H1 (cell line): ENCODE results near the gene ZNRF2. TPM values are rescaled to one million over a fixed set of nuclear protein-coding genes. Genes with fewer than 3 reads are reported as not detected.

Source experiments
- CTCF ChIA-PET: fragments of 300-600 bp; sonication (Branson Sonifier 250); formaldehyde crosslinking; loops from one replicate; lab custom pipeline; 2021; ENCODE audit not compliant: partially characterized antibody; lab: Charles Lee
- POLR2A ChIA-PET: fragments of 300-600 bp; sonication (Branson Sonifier 250); formaldehyde crosslinking; loops from one replicate; lab custom pipeline; 2021; ENCODE audit warnings: inconsistent platforms; ENCODE audit not compliant: partially characterized antibody; lab: Charles Lee
- DNase-seq, 2 experiments: peaks; one replicate each; pipeline versions ENCODE4 v3.0.0 to v3.0.0-alpha.2; 2010 to 2022; ENCODE audit warnings: low spot score in 2 of 2, low read depth in 1 of 2, mixed read lengths in 1 of 2
- FAIRE-seq: peaks from 2 replicates; lab custom pipeline; 2011; peaks lifted over from hg19 to GRCh38; lab: Jason Lieb, UNC
- H2AFZ ChIP-seq: 2 replicates; pipeline ENCODE4 v1.8.1; 2012; ENCODE audit warnings: low read length, inconsistent platforms
- H2AK5ac ChIP-seq: 2 replicates; pipeline ENCODE4 v1.6.1; 2013; ENCODE audit warnings: low read depth, low read length
- H2BK120ac ChIP-seq: replicated peaks from 2 replicates; pipeline ENCODE3; 2013; ENCODE audit warnings: low read depth, low read length, inconsistent platforms
- H2BK12ac ChIP-seq: 2 replicates; pipeline ENCODE4 v1.6.1; 2013; ENCODE audit warnings: low read depth, low read length
- H2BK15ac ChIP-seq: 2 replicates; pipeline ENCODE4 v1.6.1; 2013; ENCODE audit warnings: low read length
- H2BK20ac ChIP-seq: 2 replicates; pipeline ENCODE4 v1.6.1; 2013; ENCODE audit warnings: low read length
- H2BK5ac ChIP-seq: 2 replicates; pipeline ENCODE4 v1.6.1; 2013; ENCODE audit warnings: low read depth, low read length
- H3K14ac ChIP-seq: 2 replicates; pipeline ENCODE4 v1.6.1; 2013; ENCODE audit warnings: inconsistent platforms; ENCODE audit not compliant: insufficient read length
- H3K18ac ChIP-seq: 2 replicates; pipeline ENCODE4 v1.6.1; 2013; ENCODE audit warnings: low read length; ENCODE audit errors: extremely low read depth
- H3K23ac ChIP-seq: 2 replicates; pipeline ENCODE4 v1.6.1; 2013; ENCODE audit warnings: inconsistent platforms; ENCODE audit not compliant: insufficient read length
- H3K23me2 ChIP-seq: 2 replicates; pipeline ENCODE4 v1.6.1; 2013; ENCODE audit warnings: low read depth, low read length
- H3K27ac ChIP-seq: 2 replicates; pipeline ENCODE4 v1.6.1; 2011; ENCODE audit warnings: low read depth, low read length, inconsistent platforms
- H3K27me3 ChIP-seq, 4 experiments: replicated peaks in 1 of 4; 1 replicate in 1 of 4; 2 replicates in 3 of 4; pipeline versions ENCODE4 v1.6.1 to v1.8.1; 2011 to 2013; ENCODE audit warnings: low read length in 3 of 4, mild to moderate bottlenecking in 3 of 4, inconsistent platforms in 2 of 4, mixed read lengths in 2 of 4, moderate library complexity in 1 of 4; ENCODE audit not compliant: control insufficient read depth in 3 of 4, insufficient read depth in 3 of 4; ENCODE audit errors: extremely low read depth in 1 of 4
- H3K36me3 ChIP-seq, 4 experiments: 2 replicates each; pipeline versions ENCODE4 v1.6.1 to v1.8.1; 2011 to 2013; ENCODE audit warnings: mild to moderate bottlenecking in 4 of 4, low read length in 3 of 4, moderate library complexity in 2 of 4, control low read depth in 1 of 4, inconsistent platforms in 1 of 4; ENCODE audit not compliant: insufficient read depth in 4 of 4, control insufficient read depth in 2 of 4
- H3K4ac ChIP-seq: replicated peaks from 2 replicates; pipeline ENCODE3; 2013; ENCODE audit warnings: low read length, low read depth, mixed read lengths, inconsistent platforms; ENCODE audit not compliant: insufficient read length
- H3K4me1 ChIP-seq, 4 experiments: replicated peaks in 1 of 4; 1 replicate in 1 of 4; 2 replicates in 3 of 4; pipeline versions ENCODE4 v1.6.1 to v1.8.1; 2011 to 2013; ENCODE audit warnings: low read length in 3 of 4, inconsistent platforms in 2 of 4, mixed read lengths in 1 of 4; ENCODE audit not compliant: insufficient read depth in 4 of 4, control insufficient read depth in 3 of 4
- H3K4me2 ChIP-seq, 2 experiments: 2 replicates each; pipeline versions ENCODE4 v1.6.1 to v1.8.1; 2011 to 2013; ENCODE audit warnings: low read depth in 2 of 2, low read length in 2 of 2, control low read depth in 1 of 2, inconsistent platforms in 1 of 2, mild to moderate bottlenecking in 1 of 2; ENCODE audit not compliant: insufficient read depth in 1 of 2
- H3K4me3 ChIP-seq, 4 experiments: fragments of 200-600, 300-600 bp in 1 of 4; sonication (generic), shearing (Covaris generic), sonication (Bioruptor Twin) in 1 of 4; 2 replicates each; pipeline versions ENCODE4 v1.5.1 to v1.8.1; 2011 to 2016; ENCODE audit warnings: low read length in 4 of 4, low read depth in 3 of 4, control low read depth in 2 of 4, inconsistent platforms in 2 of 4, mild to moderate bottlenecking in 2 of 4, mixed read lengths in 1 of 4, moderate library complexity in 1 of 4; ENCODE audit not compliant: insufficient read depth in 2 of 4; ENCODE audit errors: extremely low read depth in 1 of 4
- H3K56ac ChIP-seq: replicated peaks from 2 replicates; pipeline ENCODE3; 2013; ENCODE audit warnings: low read depth, mild to moderate bottlenecking, mixed read lengths, low read length, inconsistent platforms; ENCODE audit not compliant: insufficient read length
- H3K79me1 ChIP-seq: 2 replicates; pipeline ENCODE4 v1.6.1; 2013; ENCODE audit warnings: low read depth, low read length, control low read depth
- H3K79me2 ChIP-seq, 2 experiments: 2 replicates each; pipeline versions ENCODE4 v1.6.1 to v1.8.1; 2012 to 2013; ENCODE audit warnings: low read length in 2 of 2, mild to moderate bottlenecking in 2 of 2, inconsistent platforms in 1 of 2; ENCODE audit not compliant: insufficient read depth in 2 of 2, control insufficient read depth in 1 of 2
- H3K9ac ChIP-seq, 4 experiments: replicated peaks in 1 of 4; 1 replicate in 1 of 4; 2 replicates in 3 of 4; pipeline versions ENCODE4 v1.6.1 to v1.8.1; 2011 to 2013; ENCODE audit warnings: low read depth in 3 of 4, low read length in 3 of 4, control low read depth in 2 of 4, mild to moderate bottlenecking in 2 of 4, moderate library complexity in 2 of 4, inconsistent platforms in 1 of 4; ENCODE audit errors: extremely low read depth in 1 of 4
- H3K9me3 ChIP-seq, 2 experiments: 2 replicates each; pipeline versions ENCODE4 v1.6.1 to v1.8.1; 2012 to 2013; ENCODE audit warnings: mild to moderate bottlenecking in 2 of 2, moderate library complexity in 2 of 2, control low read depth in 1 of 2, inconsistent platforms in 1 of 2, low read depth in 1 of 2, low read length in 1 of 2, mixed read lengths in 1 of 2; ENCODE audit not compliant: insufficient read depth in 2 of 2
- H4K20me1 ChIP-seq, 2 experiments: replicated peaks in 1 of 2; 2 replicates each; pipeline versions ENCODE3 to v1.8.1; 2011 to 2013; ENCODE audit warnings: inconsistent platforms in 2 of 2, low read length in 2 of 2, mild to moderate bottlenecking in 1 of 2; ENCODE audit not compliant: insufficient read depth in 2 of 2, control insufficient read depth in 1 of 2
- H4K5ac ChIP-seq: 2 replicates; pipeline ENCODE4 v1.6.1; 2013; ENCODE audit warnings: low read length, low read depth, mixed read lengths, inconsistent platforms; ENCODE audit not compliant: insufficient read length
- H4K8ac ChIP-seq: 2 replicates; pipeline ENCODE4 v1.8.0; 2013; ENCODE audit warnings: mild to moderate bottlenecking, moderate library complexity, low read length, inconsistent platforms; ENCODE audit not compliant: insufficient read depth; ENCODE audit errors: extremely low read depth
- H4K91ac ChIP-seq: replicated peaks from 2 replicates; pipeline ENCODE3; 2013; ENCODE audit warnings: low read length, mixed read lengths, inconsistent platforms; ENCODE audit not compliant: insufficient read length
- ATF2 ChIP-seq: IDR thresholded peaks from 2 replicates; pipeline ENCODE4 v1.6.1; 2012; ENCODE audit warnings: low read length, inconsistent platforms
- CHD1 ChIP-seq: IDR thresholded peaks from 2 replicates; pipeline ENCODE4 v1.6.1; 2012; ENCODE audit warnings: low read depth, low read length, improper control_type of control experiment
- FOSL1 ChIP-seq: IDR thresholded peaks from 2 replicates; pipeline ENCODE4 v1.6.1; 2011; ENCODE audit warnings: mild to moderate bottlenecking, low read depth, low read length, moderate library complexity; ENCODE audit not compliant: insufficient read depth
- MAX ChIP-seq: IDR thresholded peaks from 2 replicates; pipeline ENCODE4 v1.6.1; 2012; ENCODE audit warnings: inconsistent platforms
- NANOG ChIP-seq: IDR thresholded peaks from 2 replicates; pipeline ENCODE4 v1.6.1; 2011; ENCODE audit warnings: low read length, low read depth, mild to moderate bottlenecking, inconsistent platforms; ENCODE audit not compliant: insufficient read depth, poor library complexity, severe bottlenecking
- RAD21 ChIP-seq, 2 experiments: IDR thresholded peaks in 1 of 2; conservative IDR thresholded peaks in 1 of 2; 2 replicates each; pipeline ENCODE4 v1.6.1; 2011; ENCODE audit warnings: low read depth in 2 of 2, low read length in 2 of 2, improper control_type of control experiment in 1 of 2, inconsistent platforms in 1 of 2, mild to moderate bottlenecking in 1 of 2, moderate library complexity in 1 of 2
- TEAD4 ChIP-seq: IDR thresholded peaks from 2 replicates; pipeline ENCODE4 v1.6.1; 2012; ENCODE audit warnings: low read depth, low read length, inconsistent platforms, mixed read lengths
- WGBS, 2 experiments: shearing (Covaris generic) in 1 of 2; methylation state at CpG; one replicate each; pipeline versions ENCODE4 v1.1.6 to v1.1.7; 2013 to 2015; ENCODE audit warnings: low lambda C conversion rate in 2 of 2, mixed read lengths in 2 of 2, inconsistent platforms in 1 of 2, low coverage in 1 of 2, missing lambda C conversion rate in 1 of 2; ENCODE audit not compliant: insufficient replicate concordance in 2 of 2, insufficient coverage in 1 of 2, insufficient read length in 1 of 2; ENCODE audit errors: extremely low coverage in 1 of 2, missing lambda C conversion rate in 1 of 2; 5-methylcytosine and 5-hydroxymethylcytosine counted together
- polyA plus RNA-seq, 7 experiments: library from polyadenylated mRNA; depleted of rRNA in 3 of 7; stranded (reverse) in 5 of 7; unstranded in 2 of 7; fragments of >200 nt in 5 of 7; fragments of 200-250 nt in 2 of 7; gene quantifications; 1 replicate in 5 of 7; 2 replicates in 1 of 7; 4 replicates in 1 of 7; pipeline versions ENCODE4 v1.2.1 to v1.2.3, GENCODE V29; 2011 to 2013; ENCODE audit warnings: missing spikeins in 2 of 7, mixed read lengths in 2 of 7
- total RNA-seq: library from RNA; stranded (reverse); fragmentation: NEBNext Ultra II Directional; extraction: Animal tissue kit (Norgen Biotek cat#: 25700); gene quantifications from 2 replicates; pipeline ENCODE4 v1.2.1, GENCODE V29; 2021

ZNRF2 gene
- total and polyA plus RNA-seq, 2 of the 8 experiments (the other 6 are each of a cell fraction or from before 2014, with no cell fraction given): 2.9 to 16.2 TPM

GRCh38 chr7:30327813-30328212, 43.4 kb downstream of the ZNRF2 start:
- Histone ChIP-seq H3K9ac (no peak overlapping the region), H4K8ac (no peak overlapping the region), H3K56ac (no peak overlapping the region), H3K23ac (no peak overlapping the region), H3K14ac (no peak overlapping the region), H2BK12ac (no peak overlapping the region), H2BK5ac (no peak overlapping the region), H3K27ac (no peak overlapping the region), H4K5ac (no peak overlapping the region), H2AK5ac (no peak overlapping the region), H3K23me2 (no peaks in the 10 kb centered on the region), H3K79me2 (peaks cover 0 to 62% of the 10 kb centered on the region in 2 experiments; a peak in 2 of 4 replicates), H3K4me3 (no peak overlapping the region), H3K79me1 (no peaks in the 10 kb centered on the region), H2BK120ac (no peak overlapping the region), H4K20me1 (no peaks in the 10 kb centered on the region), H3K4ac (no peak overlapping the region), H3K18ac (no peak overlapping the region), H2BK15ac (no peak overlapping the region), H2BK20ac (no peak overlapping the region), H3K4me1 (peaks cover 0 to 6% (median 0%) of the 10 kb centered on the region in 4 experiments; a peak in 2 of 7 replicates)
- WGBS, 2 experiments: 79% methylated on average over 1 of the region's 1 CpG; no CpG with 5 or more reads in 1 of the 2 experiments
- no peak for DNase-seq
- POLR2A ChIA-PET: no interaction called here
- FAIRE-seq: no peak
- no peak for TF ChIP-seq MAX
- no peak for TF ChIP-seq CHD1
- no peak for TF ChIP-seq RAD21 (IDR thresholded peaks at IDR 0.05 in 1 of 2, conservative IDR thresholded peaks at IDR 0.05 in 1 of 2; ENCODE audit: low read depth in 2 of 2, low read length in 2 of 2)
- TF ChIP-seq ATF2: no peak
- no peak for TF ChIP-seq NANOG
- no peak for TF ChIP-seq TEAD4
- no peak for TF ChIP-seq FOSL1
- TF ChIP-seq, all 59 proteins: peak for 0
- no peaks in the 10 kb centered on the region for H3K27me3 ChIP-seq
- CTCF ChIA-PET: interaction anchor here (0.6 to 1.4 kb wide), 2 partner anchors 163 to 233 kb away, joined by 3 to 5 read pairs; no protein-coding TSS in a partner anchor
- no peak overlapping the region for H4K91ac ChIP-seq
- peaks cover 0 to 3% (median 0%) of the 10 kb centered on the region in 4 experiments; a peak in 1 of 8 replicates for H3K36me3 ChIP-seq
- H3K9me3 ChIP-seq: no peaks in the 10 kb centered on the region; a peak in 1 of 4 replicates
- no peak overlapping the region for H3K4me2 ChIP-seq
- no peak overlapping the region for H2AFZ ChIP-seq
